GM12801 (cell line): ENCODE data around the gene TNFSF15.

Source experiments
- TF ChIP-seq, protein P1 (sequence below): IDR thresholded peaks from one replicate; pipeline ENCODE4 v1.5.1; 2011; ENCODE audit warnings: control low read depth; ENCODE audit not compliant: insufficient read length; ENCODE audit errors: extremely low read depth

TNFSF15 gene

GRCh38 chr9:114830546-114830945 lies 24.7 kb upstream of the TNFSF15 start:
- TF ChIP-seq, protein P1, sequence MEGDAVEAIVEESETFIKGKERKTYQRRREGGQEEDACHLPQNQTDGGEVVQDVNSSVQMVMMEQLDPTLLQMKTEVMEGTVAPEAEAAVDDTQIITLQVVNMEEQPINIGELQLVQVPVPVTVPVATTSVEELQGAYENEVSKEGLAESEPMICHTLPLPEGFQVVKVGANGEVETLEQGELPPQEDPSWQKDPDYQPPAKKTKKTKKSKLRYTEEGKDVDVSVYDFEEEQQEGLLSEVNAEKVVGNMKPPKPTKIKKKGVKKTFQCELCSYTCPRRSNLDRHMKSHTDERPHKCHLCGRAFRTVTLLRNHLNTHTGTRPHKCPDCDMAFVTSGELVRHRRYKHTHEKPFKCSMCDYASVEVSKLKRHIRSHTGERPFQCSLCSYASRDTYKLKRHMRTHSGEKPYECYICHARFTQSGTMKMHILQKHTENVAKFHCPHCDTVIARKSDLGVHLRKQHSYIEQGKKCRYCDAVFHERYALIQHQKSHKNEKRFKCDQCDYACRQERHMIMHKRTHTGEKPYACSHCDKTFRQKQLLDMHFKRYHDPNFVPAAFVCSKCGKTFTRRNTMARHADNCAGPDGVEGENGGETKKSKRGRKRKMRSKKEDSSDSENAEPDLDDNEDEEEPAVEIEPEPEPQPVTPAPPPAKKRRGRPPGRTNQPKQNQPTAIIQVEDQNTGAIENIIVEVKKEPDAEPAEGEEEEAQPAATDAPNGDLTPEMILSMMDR: no peak

DNA sequence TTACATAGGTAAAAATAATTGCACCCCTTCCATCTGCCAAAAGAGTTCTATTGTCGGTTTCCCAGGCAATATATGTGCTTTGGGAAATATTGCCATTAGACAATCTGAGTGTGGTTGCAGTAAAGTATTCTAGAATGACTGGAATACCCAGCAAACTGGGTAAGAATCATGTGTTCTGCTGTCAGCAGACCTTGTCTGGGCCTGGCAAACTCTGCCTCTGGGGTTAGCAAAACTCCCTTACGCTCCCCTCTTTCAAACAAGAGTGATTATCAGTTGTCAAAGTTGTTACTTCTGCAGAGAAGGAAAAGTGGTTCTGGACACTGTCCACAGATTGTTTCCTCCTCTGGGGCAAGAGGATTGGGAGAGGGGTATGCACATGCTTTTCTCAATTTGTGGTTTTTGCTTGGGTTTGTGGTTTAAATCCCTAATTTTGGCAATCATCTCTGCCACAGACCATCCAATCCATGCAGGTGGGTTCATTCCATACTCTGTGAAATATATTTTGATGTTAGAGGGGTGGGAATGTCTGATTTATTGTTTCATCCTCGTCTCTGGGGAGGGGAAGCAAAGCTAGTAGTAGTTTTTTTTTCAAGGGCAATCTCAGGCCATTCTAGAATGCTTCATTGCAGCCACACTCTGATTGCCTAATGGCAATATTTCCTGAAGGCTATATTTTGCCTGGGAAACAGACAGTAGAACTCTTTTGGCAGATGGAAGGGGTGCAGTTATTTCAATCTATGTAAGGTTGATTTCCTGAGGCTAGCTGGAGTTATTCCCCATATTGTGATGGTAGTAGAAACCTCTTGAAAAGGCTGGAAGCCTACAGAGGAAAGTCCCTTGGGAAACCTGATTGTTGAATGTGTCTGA lies 24.0 kb upstream of the TNFSF15 start:
- TF ChIP-seq, protein P1: no peak

- TF ChIP-seq, protein P1: no peak
Measured at GRCh38 chr9:114828303-114828650, 22.4 kb upstream of the TNFSF15 start.

GRCh38 chr9:114827641-114828302 lies 21.9 kb upstream of the TNFSF15 start:
- TF ChIP-seq, protein P1: no peak

DNA sequence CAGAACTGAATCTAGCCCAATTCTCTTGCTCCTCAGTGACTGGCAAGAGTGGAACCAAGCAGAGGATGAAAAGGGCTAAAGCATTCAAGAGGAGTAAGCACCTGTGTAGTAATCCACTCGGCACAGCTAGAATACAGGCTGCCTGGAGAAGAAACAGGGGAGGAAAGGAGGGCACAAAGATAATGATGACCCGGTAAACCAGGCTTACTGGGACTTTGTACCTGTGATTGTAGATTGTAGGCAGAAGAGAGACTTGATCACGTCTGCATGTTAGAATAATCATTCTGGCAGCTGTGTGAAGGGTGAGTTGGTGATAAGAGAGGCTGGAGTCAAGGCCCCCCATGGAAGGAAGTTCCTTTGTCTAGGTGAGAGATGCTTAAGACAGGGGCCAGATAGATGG lies 20.6 kb upstream of the TNFSF15 start:
- TF ChIP-seq, protein P1: no peak

- TF ChIP-seq, protein P1: no peak
Measured at GRCh38 chr9:114825126-114825795, 19.4 kb upstream of the TNFSF15 start.

GRCh38 chr9:114824110-114824509 lies 18.3 kb upstream of the TNFSF15 start:
- TF ChIP-seq, protein P1: no peak
